SU-DHL-6 (cell line): ENCODE measurements around the gene ARID5A.
A peak's percentile ranks its signal among the peaks of the same experiment; 100 is the strongest.

Source experiments
- H2AFZ ChIP-seq: fragments of 200-600 bp; sonication (generic); 2 replicates; pipeline ENCODE4 v1.6.1; 2014; ENCODE audit warnings: low read depth, mild to moderate bottlenecking, moderate library complexity, mixed read lengths, antibody characterized with exemption, low read length; ENCODE audit not compliant: severe bottlenecking
- H3F3A ChIP-seq: fragments of 200-600 bp; shearing (Covaris generic); 2 replicates; pipeline ENCODE4 v1.6.0; 2016; ENCODE audit warnings: antibody characterized with exemption, mild to moderate bottlenecking; ENCODE audit not compliant: insufficient read depth
- H3K27ac ChIP-seq: fragments of 200-600 bp; sonication (generic); 2 replicates; pipeline ENCODE4 v1.5.1; 2016; ENCODE audit warnings: low read depth, mild to moderate bottlenecking, low read length, moderate library complexity, mixed read lengths
- H3K27me3 ChIP-seq: fragments of 200-600 bp; sonication (generic), shearing (Covaris generic); 2 replicates; pipeline ENCODE4 v1.6.0; 2014; ENCODE audit warnings: mild to moderate bottlenecking, low read length
- H3K36me3 ChIP-seq: fragments of 200-600 bp; sonication (generic); 2 replicates; pipeline ENCODE4 v1.6.1; 2014; ENCODE audit warnings: mild to moderate bottlenecking, low read length, mixed read lengths
- H3K4me2 ChIP-seq: fragments of 300-600, 200-600 bp; shearing (Covaris generic), sonication (generic); 2 replicates; pipeline ENCODE4 v1.6.0; 2014; ENCODE audit warnings: low read length, low read depth, mild to moderate bottlenecking; ENCODE audit not compliant: poor library complexity, severe bottlenecking
- H3K4me3 ChIP-seq: fragments of 200-600 bp; sonication (generic); 2 replicates; pipeline ENCODE4 v1.5.1; 2014; ENCODE audit warnings: antibody characterized with exemption, low read length, mild to moderate bottlenecking, mixed read lengths; ENCODE audit not compliant: insufficient read depth, poor library complexity, severe bottlenecking
- H3K79me2 ChIP-seq: fragments of 200-600 bp; sonication (generic); 2 replicates; pipeline ENCODE4 v1.6.1; 2014; ENCODE audit warnings: mild to moderate bottlenecking, low read length, moderate library complexity; ENCODE audit not compliant: insufficient read depth
- H3K9ac ChIP-seq: fragments of 200-600 bp; sonication (generic); 2 replicates; pipeline ENCODE4 v1.7.0; 2014; ENCODE audit warnings: mild to moderate bottlenecking, low read length
- H3K9me2 ChIP-seq: fragments of 200-600 bp; sonication (generic); replicated peaks from 2 replicates; pipeline ENCODE4 v1.6.1; 2014; ENCODE audit warnings: low read length; ENCODE audit not compliant: insufficient read depth
- H3K9me3 ChIP-seq: fragments of 200-600 bp; sonication (generic); 2 replicates; pipeline ENCODE4 v1.6.1; 2014; ENCODE audit warnings: low read length, mixed read lengths; ENCODE audit not compliant: insufficient read depth
- H4K20me1 ChIP-seq: fragments of 200-600 bp; sonication (generic); 2 replicates; pipeline ENCODE4 v1.6.1; 2014; ENCODE audit warnings: low read depth, mild to moderate bottlenecking, antibody characterized with exemption, low read length, moderate library complexity, mixed read lengths
- CTCF ChIP-seq: fragments of 200-600 bp; sonication (generic); IDR thresholded peaks from one replicate; pipeline ENCODE4 v1.5.1; 2017; ENCODE audit warnings: antibody characterized with exemption, mild to moderate bottlenecking, low read length, moderate library complexity; ENCODE audit not compliant: insufficient read depth, poor library complexity, severe bottlenecking
- EZH2phosphoT487 ChIP-seq: fragments of 200-600 bp; sonication (generic), shearing (Covaris generic); conservative IDR thresholded peaks from 2 replicates; pipeline ENCODE4 v1.6.1; 2018; ENCODE audit warnings: mild to moderate bottlenecking, antibody characterized with exemption, low read length, moderate library complexity, mixed read lengths

Gene ARID5A

GRCh38 chr2:96548558-96549465 is 12.3 kb downstream of the ARID5A start:
- Histone ChIP-seq H3K36me3 (no peaks in the 10 kb centered on the region; the same call in 1 of the 2 replicates), H3K9ac (no peak overlapping the region), H3K79me2 (no peaks in the 10 kb centered on the region), H3K4me2 (no peak overlapping the region), H3F3A (no peaks in the 10 kb centered on the region), H3K27ac (no peak overlapping the region), H3K9me3 (no peaks in the 10 kb centered on the region), H3K9me2 (no peaks in the 10 kb centered on the region), H2AFZ (no peak overlapping the region), H3K4me3 (no peak overlapping the region), H3K27me3 (no peaks in the 10 kb centered on the region), H4K20me1 (no peaks in the 10 kb centered on the region)
- TF ChIP-seq CTCF (no peak), EZH2phosphoT487 (no peak)

- Histone ChIP-seq H4K20me1 (no peaks in the 10 kb centered on the region), H3K36me3 (no peaks in the 10 kb centered on the region; the same call in 1 of the 2 replicates), H3K9ac (no peak overlapping the region), H3K79me2 (no peaks in the 10 kb centered on the region), H3K4me2 (no peak overlapping the region), H3F3A (no peaks in the 10 kb centered on the region), H3K4me3 (no peak overlapping the region), H3K27me3 (no peaks in the 10 kb centered on the region), H2AFZ (no peak overlapping the region), H3K9me3 (no peaks in the 10 kb centered on the region), H3K27ac (no peak overlapping the region), H3K9me2 (no peaks in the 10 kb centered on the region)
- TF ChIP-seq CTCF (no peak), EZH2phosphoT487 (no peak)
Observed at GRCh38 chr2:96549466-96549785, 12.9 kb downstream of the ARID5A start.

GRCh38 chr2:96549967-96550786 is 13.6 kb downstream of the ARID5A start:
- Histone ChIP-seq H3K4me2 (no peak overlapping the region), H3K79me2 (no peaks in the 10 kb centered on the region), H3F3A (no peaks in the 10 kb centered on the region), H3K36me3 (no peaks in the 10 kb centered on the region), H3K4me3 (no peak overlapping the region), H3K9me3 (no peaks in the 10 kb centered on the region), H3K27ac (no peak overlapping the region), H3K9ac (no peak overlapping the region), H3K9me2 (no peaks in the 10 kb centered on the region), H3K27me3 (no peaks in the 10 kb centered on the region), H4K20me1 (no peaks in the 10 kb centered on the region), H2AFZ (no peak overlapping the region)
- TF ChIP-seq EZH2phosphoT487 (no peak), CTCF (peak; percentile 50)
